Measurements from ENCODE around the gene OR5K4. TPM values are rescaled to one million over a fixed set of nuclear protein-coding genes. Genes with fewer than 3 reads are reported as not detected.

The OR5K4 gene
- total RNA-seq, result not detected in 2 replicates

DNA sequence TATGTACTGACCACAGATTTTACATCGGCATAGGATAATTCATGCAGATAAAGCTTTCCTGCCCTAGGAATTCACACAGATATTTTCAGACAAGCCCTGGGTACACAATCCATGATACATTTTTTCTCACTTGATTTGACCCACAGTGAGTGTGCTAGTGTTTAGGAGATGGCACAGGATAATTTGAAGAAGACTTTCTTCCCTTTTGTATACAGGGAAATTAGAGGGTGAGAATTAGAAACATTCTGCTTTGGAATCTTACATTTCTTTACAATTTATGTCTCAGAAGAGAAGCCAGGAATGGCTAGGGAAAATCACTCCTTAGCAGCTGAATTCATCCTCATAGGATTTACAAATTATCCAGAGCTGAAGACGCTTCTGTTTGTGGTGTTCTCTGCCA lies at the start of gene OR5K4:
TSS of gene OR5K4 (plus strand) at position 301 of the 400 bp plus-strand sequence. CDS start at position 301, 0 bp downstream.
- no peak for DNase-seq (ENCODE audit: low read depth)

GRCh38 chr3:98322101-98322500 lies 31.6 kb upstream of the OR5K4 start:
- no peak for DNase-seq (ENCODE audit: low read depth)

DNA sequence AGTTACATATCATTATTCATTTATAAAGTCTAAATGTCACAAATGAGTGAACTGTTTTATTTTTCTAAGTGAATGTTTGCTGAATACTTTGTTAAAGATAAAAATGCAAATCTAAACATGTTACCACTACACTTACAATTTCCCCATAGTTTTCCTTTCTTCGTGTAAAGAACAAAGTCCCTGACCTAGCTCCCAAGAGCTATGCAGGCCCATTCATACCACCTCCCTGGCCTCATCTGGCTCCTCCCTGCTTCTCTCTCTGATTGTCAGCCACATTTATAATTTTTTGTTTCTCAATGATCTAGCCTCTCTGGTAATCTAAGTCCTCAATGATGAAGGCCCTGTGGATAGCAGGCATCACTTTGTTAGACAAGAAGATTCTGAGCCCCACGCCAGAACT lies 31.0 kb upstream of the OR5K4 start:
- DNase-seq (ENCODE audit: low read depth), result no peak

- DNase-seq (ENCODE audit: low read depth), result no peak
Measured at GRCh38 chr3:98323425-98323824, 30.2 kb upstream of the OR5K4 start.

- no peak for DNase-seq (ENCODE audit: low read depth)
Measured at GRCh38 chr3:98325055-98325454, 28.6 kb upstream of the OR5K4 start.

DNA sequence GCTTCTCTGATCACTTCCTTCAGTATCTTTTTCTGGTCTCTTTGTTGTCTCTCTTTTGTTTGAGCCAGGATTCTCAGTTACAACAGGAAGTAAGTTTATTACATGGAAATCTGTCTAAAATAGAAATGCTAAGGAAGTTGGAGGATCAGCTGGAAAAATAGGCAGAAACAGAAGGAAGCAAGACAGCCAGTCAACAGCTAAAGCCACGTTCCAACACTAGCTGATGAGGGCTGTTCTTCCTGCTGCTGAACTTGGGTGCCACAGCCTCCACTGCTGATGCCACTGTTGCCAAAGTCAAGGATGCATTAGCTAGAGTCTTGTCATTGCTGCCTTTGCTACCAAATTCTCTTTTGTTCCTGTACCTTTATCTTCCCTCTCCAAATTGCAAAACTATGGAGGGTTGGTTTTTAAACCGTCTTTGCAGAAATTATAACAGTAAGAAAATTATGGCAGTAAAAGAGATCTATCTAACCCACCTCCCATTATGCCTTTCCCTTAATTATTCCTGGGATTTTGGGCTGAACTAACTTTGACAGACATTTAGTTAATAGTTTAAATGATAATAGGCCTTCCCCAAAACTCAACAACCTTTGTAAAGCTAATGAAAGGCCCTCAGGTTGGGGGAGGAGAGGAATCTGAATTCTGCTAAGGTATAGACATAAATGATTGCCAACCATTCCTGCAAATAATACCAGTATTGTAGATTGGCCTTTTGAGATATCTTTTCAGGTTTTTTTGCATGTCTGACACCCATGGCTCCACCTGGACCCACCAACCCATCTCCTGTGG lies 27.4 kb upstream of the OR5K4 start:
- DNase-seq (ENCODE audit: low read depth), result no peak

- no peak for DNase-seq (ENCODE audit: low read depth)
Measured at GRCh38 chr3:98326945-98327344, 26.7 kb upstream of the OR5K4 start.

DNA sequence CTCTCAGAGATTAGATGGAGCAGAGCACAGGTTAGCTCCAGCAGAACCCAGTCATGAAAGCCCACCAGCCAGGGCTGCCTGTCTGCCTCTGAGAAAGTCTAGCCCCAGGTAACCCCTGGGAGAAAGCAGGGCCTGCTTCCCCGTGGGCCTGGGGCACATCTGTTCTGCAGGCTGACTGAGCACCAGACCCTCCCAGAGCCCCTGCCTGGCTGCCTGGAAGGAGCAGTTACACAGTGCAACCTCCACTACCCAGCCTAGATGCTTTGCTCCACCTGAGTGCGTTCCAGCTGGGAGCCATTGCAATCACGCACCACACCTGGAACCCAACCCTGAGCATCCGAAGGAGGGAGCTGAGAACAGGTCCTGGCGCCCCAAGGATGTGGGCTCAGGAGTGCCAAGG lies 24.7 kb upstream of the OR5K4 start:
- DNase-seq (ENCODE audit: low read depth), result no peak

- DNase-seq (ENCODE audit: low read depth), result peak; percentile 36
Measured at GRCh38 chr3:98329392-98330124, 24.1 kb upstream of the OR5K4 start.

GRCh38 chr3:98331329-98331728 lies 22.3 kb upstream of the OR5K4 start:
- no peak for DNase-seq (ENCODE audit: low read depth)

DNA sequence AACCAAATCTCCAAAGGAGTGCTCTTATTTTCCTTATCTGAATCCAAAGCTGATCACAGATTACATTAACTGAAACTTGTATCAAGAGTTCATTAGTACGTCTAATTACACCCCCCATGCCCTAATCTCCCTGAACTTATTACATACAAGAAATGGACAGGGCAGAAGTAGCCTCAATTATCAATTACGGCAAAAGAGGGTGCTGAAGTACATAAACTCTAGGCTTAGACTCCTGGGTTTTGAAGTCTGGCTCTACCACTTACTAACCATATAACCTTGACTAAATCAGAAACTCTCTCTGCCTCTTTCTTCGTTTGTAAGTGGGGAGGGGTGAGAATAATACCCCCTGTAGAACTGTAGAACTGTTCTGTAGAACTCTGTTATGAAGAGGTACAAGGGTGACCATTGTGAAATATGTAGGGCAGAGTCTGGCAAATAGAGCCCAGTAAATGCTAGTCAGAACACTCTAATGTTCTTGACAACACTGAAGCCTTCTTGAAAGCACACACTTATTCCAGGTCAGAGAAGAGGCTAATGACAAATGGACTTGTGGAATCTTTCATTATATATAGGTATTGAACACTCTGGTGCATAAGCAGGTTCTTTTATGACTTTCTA lies 19.6 kb upstream of the OR5K4 start:
- peak; percentile 55 for DNase-seq (ENCODE audit: low read depth)

DNA sequence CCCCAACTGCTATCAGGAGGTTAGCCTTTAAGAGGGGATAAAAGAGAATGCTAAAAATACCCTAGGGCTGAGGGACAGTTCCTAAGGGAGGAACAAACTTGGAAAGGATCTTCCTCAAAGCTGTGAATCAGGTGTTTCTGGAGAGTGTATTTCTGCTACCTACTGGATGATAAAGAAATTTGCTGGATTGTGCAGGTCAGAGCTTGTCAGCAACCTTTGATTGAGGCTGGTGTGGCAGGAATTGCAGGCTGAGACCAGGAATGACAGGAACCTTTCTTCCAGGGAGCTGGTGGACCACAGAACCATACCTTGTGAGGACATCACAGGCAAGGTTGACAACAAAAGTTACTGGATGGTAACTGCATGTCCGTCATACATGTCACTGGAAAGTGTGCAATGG lies 14.6 kb upstream of the OR5K4 start:
- no peak for DNase-seq (ENCODE audit: low read depth)

GRCh38 chr3:98341758-98342157 lies 11.9 kb upstream of the OR5K4 start:
- DNase-seq (ENCODE audit: low read depth), result no peak

GRCh38 chr3:98343647-98344507 lies 9.8 kb upstream of the OR5K4 start:
- DNase-seq (ENCODE audit: low read depth), result peak; percentile 50

DNA sequence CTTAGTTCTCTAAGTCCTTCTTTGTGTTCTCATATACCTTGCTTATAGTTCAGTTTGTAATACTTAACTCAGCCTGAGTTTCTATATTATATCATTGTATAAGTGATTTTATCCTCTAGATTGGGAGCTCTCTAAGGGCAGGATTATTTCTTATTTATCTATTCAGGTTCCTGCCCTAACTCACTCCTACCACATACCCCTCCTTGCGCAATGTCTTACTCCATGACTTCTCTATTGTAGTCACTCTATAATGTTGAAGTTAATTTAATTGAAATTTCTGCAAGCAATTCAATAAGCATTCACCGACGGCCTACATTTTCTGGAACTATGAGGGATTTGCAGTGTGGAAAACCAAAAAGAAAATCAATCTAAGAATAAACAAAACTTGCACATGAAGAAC lies 3.6 kb upstream of the OR5K4 start:
- no peak for DNase-seq (ENCODE audit: low read depth)

GRCh38 chr3:98359250-98359649 lies 5.6 kb downstream of the OR5K4 start:
- DNase-seq (ENCODE audit: low read depth), result no peak

GRCh38 chr3:98359993-98360675 lies 6.5 kb downstream of the OR5K4 start:
- peak; percentile 3 for DNase-seq (ENCODE audit: low read depth)

DNA sequence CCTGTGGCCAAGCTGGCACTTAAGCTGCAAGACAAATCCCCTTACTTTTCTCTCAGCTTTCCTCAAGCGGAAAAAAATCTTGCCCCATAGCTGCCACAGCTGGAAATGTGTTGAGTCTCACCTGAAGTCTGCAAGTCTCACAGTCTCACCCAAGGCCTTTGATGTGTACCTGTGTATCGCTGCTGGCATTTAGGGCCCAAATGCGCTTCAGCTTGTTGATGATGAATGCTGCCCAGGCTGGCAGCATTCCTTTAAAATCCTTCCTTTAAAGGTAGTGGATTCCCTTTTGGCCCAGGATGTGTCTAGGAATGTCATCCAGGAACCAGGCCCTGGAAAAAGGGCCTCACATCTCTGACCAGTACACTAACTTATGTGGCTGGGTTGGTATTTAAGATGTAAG lies 7.0 kb downstream of the OR5K4 start:
- no peak for DNase-seq (ENCODE audit: low read depth)

- DNase-seq (ENCODE audit: low read depth), result no peak
Measured at GRCh38 chr3:98361289-98361688, 7.6 kb downstream of the OR5K4 start.

DNA sequence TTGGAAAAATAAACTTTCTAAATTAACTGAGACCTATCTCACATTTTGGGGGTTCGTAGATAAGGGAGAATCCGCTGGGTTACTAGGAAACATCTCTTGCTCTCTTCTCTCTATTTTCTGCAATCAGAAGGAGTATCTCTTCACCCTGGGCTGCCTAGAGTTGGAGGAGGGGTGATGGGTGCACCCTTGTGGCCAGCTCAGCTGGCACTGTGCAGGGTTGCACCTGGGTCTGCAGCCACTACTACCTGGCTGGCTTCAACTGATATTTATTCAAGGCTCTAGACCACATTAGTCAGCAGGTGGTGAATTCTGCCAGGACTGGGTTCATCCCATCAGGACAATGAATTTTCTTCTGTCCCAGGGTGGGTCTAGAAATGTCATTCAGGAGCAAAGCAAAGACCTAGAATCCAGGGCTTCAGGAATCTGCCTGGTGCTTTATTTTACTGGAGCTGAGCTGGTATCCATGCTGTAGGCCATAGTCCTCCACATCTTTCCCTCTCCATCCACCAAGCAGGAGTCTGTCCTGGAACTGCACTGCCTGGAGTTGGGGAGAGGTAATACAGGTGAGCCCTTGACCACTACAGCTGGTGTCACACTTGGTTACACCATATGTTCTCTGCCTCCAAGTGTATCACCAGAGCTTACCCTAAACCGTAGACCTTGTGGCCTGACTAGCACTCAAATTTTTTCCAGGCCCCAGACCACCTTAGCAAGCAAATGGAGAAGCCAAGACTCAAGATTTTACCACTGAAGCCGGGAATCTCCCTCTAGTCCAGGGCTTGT lies 14.0 kb downstream of the OR5K4 start:
- no peak for DNase-seq (ENCODE audit: low read depth)

Measured in renal cortical epithelial cell (primary cell).